Right lobe of liver (tissue), 6 donors: ENCODE data around the gene HMGCL. TPM values are rescaled to one million over a fixed set of nuclear protein-coding genes. Genes with fewer than 3 reads are reported as not detected.
A peak's percentile ranks its signal among the peaks of the same experiment; 100 is the strongest.
"Not testable (repeated sequence)": the region's sequence is repeated elsewhere in the genome, so short reads cannot be mapped to it uniquely, and the experiment has no call there.

ENCODE experiments used
- ATAC-seq, 4 donors: fragments of 200-7000 bp; cut with Tn5 transposase; one replicate each; pipeline ENCODE4 v1.9.1; 2020; ENCODE audit warnings: mild to moderate bottlenecking in 4 of 4, moderate library complexity in 4 of 4
- DNase-seq, 3 donors: peaks; one replicate each; pipeline ENCODE4 v3.0.0-alpha.2; 2020
- H3K27ac ChIP-seq, 3 donors: fragments of 200-600 bp; one replicate each; pipeline ENCODE4 v1.8.0; 2022
- H3K27me3 ChIP-seq, 2 donors: fragments of 200-600 bp; one replicate each; pipeline ENCODE4 v1.8.0; 2022
- H3K36me3 ChIP-seq, 4 donors: fragments of 200-600 bp; sonication (generic) in 1 of 4; one replicate each; pipeline versions ENCODE4 v1.5.1 to v1.8.0; 2017 to 2022; ENCODE audit warnings: control low read depth in 1 of 4
- H3K4me1 ChIP-seq, 4 donors: fragments of 200-600 bp; sonication (generic) in 1 of 4; one replicate each; pipeline versions ENCODE4 v1.5.1 to v1.8.0; 2017 to 2022; ENCODE audit warnings: control low read depth in 1 of 4
- H3K4me3 ChIP-seq, 3 donors: fragments of 200-600 bp; one replicate each; pipeline ENCODE4 v1.8.0; 2022
- H3K9me3 ChIP-seq, 4 donors: fragments of 200-600 bp; sonication (generic) in 1 of 4; one replicate each; pipeline versions ENCODE4 v1.5.1 to v1.8.0; 2017 to 2022; ENCODE audit warnings: control low read depth in 1 of 4
- CTCF ChIP-seq, 4 donors: fragments of 200-600 bp in 3 of 4; fragments of 450-650 bp in 1 of 4; IDR thresholded peaks; one replicate each; pipeline versions ENCODE4 v1.5.1 to v1.8.0; 2016 to 2022; ENCODE audit warnings: antibody characterized with exemption in 4 of 4, mild to moderate bottlenecking in 2 of 4
- POLR2A ChIP-seq: fragments of 450-650 bp; IDR thresholded peaks from one replicate; pipeline ENCODE4 v1.6.1; 2017; ENCODE audit warnings: antibody characterized with exemption, mild to moderate bottlenecking
- WGBS: methylation state at CpG from one replicate; pipeline ENCODE4 v1.1.6; 2018; ENCODE audit warnings: low coverage, low lambda C conversion rate; ENCODE audit not compliant: insufficient coverage; ENCODE audit errors: missing lambda C conversion rate; 5-methylcytosine and 5-hydroxymethylcytosine counted together
- intact Hi-C, 2 donors: fragments of 100-400 bp; cut with DNase I; formaldehyde crosslinking; loops; one replicate each; pipeline versions ENCODE4 v1.11.2 to v1.14.1; 2022
- total RNA-seq, 6 experiments: library from RNA; depleted of rRNA in 2 of 6; stranded (reverse); fragments of >200 nt in 2 of 6; fragmentation: NEBNext Ultra II Directional in 3 of 6; extraction: Animal tissue kit (Norgen Biotek cat#: 25700) in 3 of 6; gene quantifications; one replicate each; pipeline versions ENCODE4 v1.1.0 to v1.2.4, GENCODE V29; 2016 to 2023
- donor health status: DM: no; HTN: yes; CAD: no.
- donor health status: DM: no; HTN: no; CAD: no.
- donor health status: DM: no; HTN: no; CAD: no.
- donor health status: DM: no; HTN: yes; CAD: no.
- donor health status: DM: no; HTN: yes; CAD: no.

HMGCL gene
- total RNA-seq, 6 experiments from 2014 or later, result 143 to 178 (median 160) TPM

DNA sequence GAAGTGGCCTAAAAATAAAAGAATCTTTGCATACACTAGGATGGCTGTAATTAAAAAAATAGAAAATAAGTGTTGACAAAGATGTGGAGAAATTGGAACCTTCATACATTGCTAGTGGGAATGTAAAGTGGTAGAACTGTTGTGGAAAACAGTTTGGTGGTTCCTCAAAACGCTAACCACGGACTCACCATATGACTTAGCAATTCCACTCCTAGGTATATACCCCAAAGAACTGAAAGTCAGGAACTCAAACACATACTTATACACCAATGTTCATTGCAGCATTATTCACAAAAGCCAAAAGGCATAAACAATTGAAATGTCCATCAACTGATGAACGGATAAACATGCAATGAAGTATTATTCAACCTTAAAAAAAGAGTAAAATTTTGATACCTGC is 10.8 kb upstream of the HMGCL start:
- Histone ChIP-seq H3K36me3 (no peaks in the 10 kb centered on the region), H3K4me3 (no peak overlapping the region), H3K4me1 (peaks cover 0 to 6% (median 0%) of the 10 kb centered on the region in 4 donors), H3K27ac (no peak overlapping the region), H3K27me3 (no peaks in the 10 kb centered on the region), H3K9me3 (no peaks in the 10 kb centered on the region)
- WGBS, result 74% methylated on average over 3 of the region's 3 CpGs
- TF ChIP-seq CTCF (IDR thresholded peaks at IDR 0.05) (no peak), POLR2A (no peak)
- ATAC-seq (no peak), DNase-seq (no peak)
- intact Hi-C loops, result no loop called here

- not testable (repeated sequence) for DNase-seq
- WGBS, result 42% methylated on average over 6 of the region's 6 CpGs
Measured at GRCh38 chr1:23834156-23834555, 8.9 kb upstream of the HMGCL start.

GRCh38 chr1:23827717-23828116 is 2.5 kb upstream of the HMGCL start:
- Histone ChIP-seq H3K4me1 (peaks cover 0 to 18% (median 0%) of the 10 kb centered on the region in 4 donors), H3K27me3 (no peaks in the 10 kb centered on the region), H3K4me3 (no peak overlapping the region), H3K9me3 (no peaks in the 10 kb centered on the region), H3K36me3 (no peaks in the 10 kb centered on the region), H3K27ac (no peak overlapping the region)
- WGBS, result 63% methylated on average over 1 of the region's 1 CpG
- TF ChIP-seq CTCF (IDR thresholded peaks at IDR 0.05) (no peak), POLR2A (no peak)
- intact Hi-C loops, result no loop called here
- ATAC-seq (no peak), DNase-seq (no peak)

More at GRCh38 chr1:23834156-23834555, 8.9 kb upstream of the HMGCL start:
- ATAC-seq, intact Hi-C loops, H3K4me3 ChIP-seq, H3K27ac ChIP-seq, H3K9me3 ChIP-seq, H3K27me3 ChIP-seq, H3K36me3 ChIP-seq: not testable (repeated sequence)
- peaks cover 0 to 13% (median 0%) of the 10 kb centered on the region in 4 donors for H3K4me1 ChIP-seq

DNA sequence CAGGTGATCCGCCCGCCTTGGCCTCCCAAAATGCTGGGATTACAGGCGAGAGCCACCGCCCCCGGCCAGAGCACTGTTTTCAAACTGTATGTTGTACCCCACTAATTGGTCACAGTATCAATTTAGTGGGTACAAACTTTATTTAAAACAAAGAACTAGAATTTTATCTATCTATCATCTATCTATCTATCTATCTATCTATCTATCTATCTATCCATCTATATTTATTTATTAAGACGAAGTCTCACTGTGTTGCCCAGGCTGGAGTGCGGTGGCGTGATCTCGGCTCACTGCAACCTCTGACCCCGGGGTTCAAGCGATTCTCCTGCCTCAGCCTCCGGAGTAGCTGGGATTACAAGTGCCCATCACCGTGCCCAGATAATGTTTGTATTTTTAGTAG is 1.4 kb upstream of the HMGCL start:
- H3K27me3 ChIP-seq, ATAC-seq, H3K4me3 ChIP-seq, intact Hi-C loops, H3K36me3 ChIP-seq, DNase-seq, H3K27ac ChIP-seq, H3K9me3 ChIP-seq: not testable (repeated sequence)
- peaks cover 0 to 18% (median 0%) of the 10 kb centered on the region in 4 donors for H3K4me1 ChIP-seq
- 69% methylated on average over 13 of the region's 13 CpGs for WGBS

- Histone ChIP-seq H3K4me1 (peaks cover 0 to 18% (median 0%) of the 10 kb centered on the region in 4 donors), H3K36me3 (no peaks in the 10 kb centered on the region), H3K27me3 (no peaks in the 10 kb centered on the region), H3K9me3 (no peaks in the 10 kb centered on the region), H3K4me3 (peak overlapping the region; percentile 90 to 94 (median 91)), H3K27ac (peak overlapping the region; percentile 97 to 99 (median 98))
- intact Hi-C loops, result no loop called here
- DNase-seq (no peak), ATAC-seq (no peak)
- WGBS, result 39% methylated on average over 13 of the region's 24 CpGs
- TF ChIP-seq CTCF (IDR thresholded peaks at IDR 0.05) (no peak), POLR2A (no peak)
Measured at GRCh38 chr1:23825762-23826522, 713 bp upstream of the HMGCL start.
